ENCODE data around the gene BZW1. TPM values are rescaled to one million over a fixed set of nuclear protein-coding genes. Genes with fewer than 3 reads are reported as not detected.

BZW1 gene
- total and polyA plus RNA-seq, 2 experiments from 2014 or later = 118 to 323 TPM

- no peak overlapping the region for H3K4me3 Mint-ChIP-seq
- ATAC-seq = no peak
These were observed 61.9 kb downstream of the BZW1 start for GRCh38 chr2:200873560-200873959.

More at GRCh38 chr2:200873560-200873959, 61.9 kb downstream of the BZW1 start:
- no peak overlapping the region for H3K4me3 ChIP-seq
- H3K4me1 Mint-ChIP-seq = no peaks in the 10 kb centered on the region
- no peaks in the 10 kb centered on the region for H3K9me2 ChIP-seq (ENCODE audit: insufficient read depth)
- H3F3A ChIP-seq (replicated peaks; ENCODE audit: low read depth) = no peaks in the 10 kb centered on the region
- no peak for TF ChIP-seq STAT1 (IDR thresholded peaks at IDR 0.05; ENCODE audit: unreplicated experiment)
- TF ChIP-seq ETS1 (IDR thresholded peaks at IDR 0.05) = no peak
- no peak for TF ChIP-seq ZNF462 (CRISPR knock-in tag; IDR thresholded peaks at IDR 0.05)
- TF ChIP-seq, protein P1, sequence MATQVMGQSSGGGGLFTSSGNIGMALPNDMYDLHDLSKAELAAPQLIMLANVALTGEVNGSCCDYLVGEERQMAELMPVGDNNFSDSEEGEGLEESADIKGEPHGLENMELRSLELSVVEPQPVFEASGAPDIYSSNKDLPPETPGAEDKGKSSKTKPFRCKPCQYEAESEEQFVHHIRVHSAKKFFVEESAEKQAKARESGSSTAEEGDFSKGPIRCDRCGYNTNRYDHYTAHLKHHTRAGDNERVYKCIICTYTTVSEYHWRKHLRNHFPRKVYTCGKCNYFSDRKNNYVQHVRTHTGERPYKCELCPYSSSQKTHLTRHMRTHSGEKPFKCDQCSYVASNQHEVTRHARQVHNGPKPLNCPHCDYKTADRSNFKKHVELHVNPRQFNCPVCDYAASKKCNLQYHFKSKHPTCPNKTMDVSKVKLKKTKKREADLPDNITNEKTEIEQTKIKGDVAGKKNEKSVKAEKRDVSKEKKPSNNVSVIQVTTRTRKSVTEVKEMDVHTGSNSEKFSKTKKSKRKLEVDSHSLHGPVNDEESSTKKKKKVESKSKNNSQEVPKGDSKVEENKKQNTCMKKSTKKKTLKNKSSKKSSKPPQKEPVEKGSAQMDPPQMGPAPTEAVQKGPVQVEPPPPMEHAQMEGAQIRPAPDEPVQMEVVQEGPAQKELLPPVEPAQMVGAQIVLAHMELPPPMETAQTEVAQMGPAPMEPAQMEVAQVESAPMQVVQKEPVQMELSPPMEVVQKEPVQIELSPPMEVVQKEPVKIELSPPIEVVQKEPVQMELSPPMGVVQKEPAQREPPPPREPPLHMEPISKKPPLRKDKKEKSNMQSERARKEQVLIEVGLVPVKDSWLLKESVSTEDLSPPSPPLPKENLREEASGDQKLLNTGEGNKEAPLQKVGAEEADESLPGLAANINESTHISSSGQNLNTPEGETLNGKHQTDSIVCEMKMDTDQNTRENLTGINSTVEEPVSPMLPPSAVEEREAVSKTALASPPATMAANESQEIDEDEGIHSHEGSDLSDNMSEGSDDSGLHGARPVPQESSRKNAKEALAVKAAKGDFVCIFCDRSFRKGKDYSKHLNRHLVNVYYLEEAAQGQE (IDR thresholded peaks at IDR 0.05; ENCODE audit: unreplicated experiment) = no peak
- TF ChIP-seq, protein P2, sequence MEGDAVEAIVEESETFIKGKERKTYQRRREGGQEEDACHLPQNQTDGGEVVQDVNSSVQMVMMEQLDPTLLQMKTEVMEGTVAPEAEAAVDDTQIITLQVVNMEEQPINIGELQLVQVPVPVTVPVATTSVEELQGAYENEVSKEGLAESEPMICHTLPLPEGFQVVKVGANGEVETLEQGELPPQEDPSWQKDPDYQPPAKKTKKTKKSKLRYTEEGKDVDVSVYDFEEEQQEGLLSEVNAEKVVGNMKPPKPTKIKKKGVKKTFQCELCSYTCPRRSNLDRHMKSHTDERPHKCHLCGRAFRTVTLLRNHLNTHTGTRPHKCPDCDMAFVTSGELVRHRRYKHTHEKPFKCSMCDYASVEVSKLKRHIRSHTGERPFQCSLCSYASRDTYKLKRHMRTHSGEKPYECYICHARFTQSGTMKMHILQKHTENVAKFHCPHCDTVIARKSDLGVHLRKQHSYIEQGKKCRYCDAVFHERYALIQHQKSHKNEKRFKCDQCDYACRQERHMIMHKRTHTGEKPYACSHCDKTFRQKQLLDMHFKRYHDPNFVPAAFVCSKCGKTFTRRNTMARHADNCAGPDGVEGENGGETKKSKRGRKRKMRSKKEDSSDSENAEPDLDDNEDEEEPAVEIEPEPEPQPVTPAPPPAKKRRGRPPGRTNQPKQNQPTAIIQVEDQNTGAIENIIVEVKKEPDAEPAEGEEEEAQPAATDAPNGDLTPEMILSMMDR (conservative IDR thresholded peaks at IDR 0.05; ENCODE audit: low read depth in 2 of 2) = no peak
- TF ChIP-seq NANOG (IDR thresholded peaks at IDR 0.05; ENCODE audit: borderline replicate concordance) = no peak
- TF ChIP-seq EZH2phosphoT487 (IDR thresholded peaks at IDR 0.05; ENCODE audit: unreplicated experiment) = no peak
- TF ChIP-seq EZH2 (IDR thresholded peaks at IDR 0.05; ENCODE audit: low read depth, unreplicated experiment) = no peak
- TF ChIP-seq CREB1 (CRISPR knock-in tag; IDR thresholded peaks at IDR 0.05; ENCODE audit: low read depth) = no peak
- TF ChIP-seq JUNB (IDR thresholded peaks at IDR 0.05; ENCODE audit: unreplicated experiment) = no peak
- no peak for TF ChIP-seq POLR2AphosphoS5 (IDR thresholded peaks at IDR 0.05; ENCODE audit: low read depth)
- TF ChIP-seq ZNF114 (CRISPR knock-in tag; IDR thresholded peaks at IDR 0.05) = no peak
- no peak for TF ChIP-seq ZNF331 (CRISPR knock-in tag; IDR thresholded peaks at IDR 0.05; ENCODE audit: low read depth)
- no peaks in the 10 kb centered on the region for H3K79me2 ChIP-seq (replicated peaks; ENCODE audit: insufficient read depth)
- peaks cover 44% of the 10 kb centered on the region for H3K36me3 Mint-ChIP-seq (ENCODE audit: low read depth)
- H3K9me3 Mint-ChIP-seq = no peaks in the 10 kb centered on the region
- no peak overlapping the region for H2AFZ ChIP-seq
- no peaks in the 10 kb centered on the region for H3K27me3 ChIP-seq (ENCODE audit: insufficient read depth)
- no peaks in the 10 kb centered on the region; the same call in 1 of the 2 replicates for H4K20me1 ChIP-seq (replicated peaks; ENCODE audit: insufficient read depth)
- no peak overlapping the region for H3K27ac Mint-ChIP-seq
- H3K27ac ChIP-seq (ENCODE audit: low read depth) = no peak overlapping the region
- no peak for DNase-seq (ENCODE audit: low spot score)
- no peak overlapping the region for H3K4me2 ChIP-seq
- H3K4me1 ChIP-seq (ENCODE audit: insufficient read depth) = no peaks in the 10 kb centered on the region
- H3K27me3 Mint-ChIP-seq (ENCODE audit: insufficient read depth, low read depth, poor library complexity) = peaks cover 3% of the 10 kb centered on the region
- peaks cover 3% of the 10 kb centered on the region; the same call in 1 of the 2 replicates for H3K36me3 ChIP-seq (ENCODE audit: insufficient read depth)

All from GM23338 (cell line).